Trophoblast cell (in vitro differentiated cells and primary cell): ENCODE results near the gene PANX1.

Experiments used
- DNase-seq, 2 donors: peaks; one replicate each; pipeline ENCODE4 v3.0.0-alpha.2; 2016
- H2AFZ ChIP-seq: 2 replicates; pipeline ENCODE4 v1.6.1; 2013; ENCODE audit warnings: low read length, moderate library complexity, mild to moderate bottlenecking; ENCODE audit not compliant: insufficient read depth, poor library complexity
- H2AK5ac ChIP-seq: 2 replicates; pipeline ENCODE4 v1.6.1; 2013; ENCODE audit warnings: mild to moderate bottlenecking, low read length
- H2BK120ac ChIP-seq: 2 replicates; pipeline ENCODE4 v1.6.1; 2013; ENCODE audit warnings: low read length, mild to moderate bottlenecking, moderate library complexity; ENCODE audit not compliant: insufficient read depth, poor library complexity
- H2BK12ac ChIP-seq: 2 replicates; pipeline ENCODE4 v1.6.1; 2013; ENCODE audit warnings: mild to moderate bottlenecking, low read length, moderate library complexity
- H2BK5ac ChIP-seq: 2 replicates; pipeline ENCODE4 v1.6.1; 2013; ENCODE audit warnings: low read length, low read depth, moderate library complexity, mild to moderate bottlenecking; ENCODE audit not compliant: poor library complexity
- H3K14ac ChIP-seq: 2 replicates; pipeline ENCODE4 v1.6.1; 2013; ENCODE audit warnings: mild to moderate bottlenecking, low read length
- H3K18ac ChIP-seq: 2 replicates; pipeline ENCODE4 v1.6.1; 2013; ENCODE audit warnings: mild to moderate bottlenecking, low read length
- H3K23ac ChIP-seq: 2 replicates; pipeline ENCODE4 v1.6.1; 2013; ENCODE audit warnings: low read length
- H3K27ac ChIP-seq: 2 replicates; pipeline ENCODE4 v1.5.1; 2013; ENCODE audit warnings: low read depth, mild to moderate bottlenecking, inconsistent platforms, low read length, moderate library complexity
- H3K27me3 ChIP-seq: 2 replicates; pipeline ENCODE4 v1.6.1; 2013; ENCODE audit warnings: inconsistent platforms, mild to moderate bottlenecking, low read length, moderate library complexity; ENCODE audit not compliant: insufficient read depth
- H3K36me3 ChIP-seq, 2 experiments: 1 replicate in 1 of 2; 2 replicates in 1 of 2; pipeline ENCODE4 v1.6.1; 2013; ENCODE audit warnings: low read length in 2 of 2, mild to moderate bottlenecking in 2 of 2, moderate library complexity in 1 of 2; ENCODE audit not compliant: insufficient read depth in 2 of 2, control insufficient read depth in 1 of 2
- H3K4ac ChIP-seq: 2 replicates; pipeline ENCODE4 v1.6.1; 2013; ENCODE audit warnings: low read depth, mild to moderate bottlenecking, low read length, moderate library complexity
- H3K4me1 ChIP-seq, 2 experiments: 1 replicate in 1 of 2; 2 replicates in 1 of 2; pipeline ENCODE4 v1.6.1; 2013; ENCODE audit warnings: low read length in 2 of 2, mild to moderate bottlenecking in 2 of 2, moderate library complexity in 1 of 2; ENCODE audit not compliant: insufficient read depth in 2 of 2, control insufficient read depth in 1 of 2
- H3K4me2 ChIP-seq: 2 replicates; pipeline ENCODE4 v1.6.1; 2013; ENCODE audit warnings: inconsistent platforms, mild to moderate bottlenecking, low read length, moderate library complexity
- H3K4me3 ChIP-seq: 2 replicates; pipeline ENCODE4 v1.5.1; 2013; ENCODE audit warnings: mild to moderate bottlenecking, low read depth, low read length, inconsistent platforms
- H3K79me1 ChIP-seq: one replicate; pipeline ENCODE4 v1.6.1; 2013; ENCODE audit warnings: low read length
- H3K79me2 ChIP-seq: 2 replicates; pipeline ENCODE4 v1.6.1; 2013; ENCODE audit warnings: low read length, mild to moderate bottlenecking; ENCODE audit not compliant: control insufficient read depth, insufficient read depth, poor library complexity
- H3K9ac ChIP-seq: 2 replicates; pipeline ENCODE4 v1.6.1; 2013; ENCODE audit warnings: mild to moderate bottlenecking, low read length
- H3K9me3 ChIP-seq: 2 replicates; pipeline ENCODE4 v1.6.1; 2013; ENCODE audit warnings: low read depth, mild to moderate bottlenecking, control low read depth, inconsistent platforms, low read length; ENCODE audit not compliant: insufficient read depth
- H4K12ac ChIP-seq: 2 replicates; pipeline ENCODE4 v1.6.1; 2013; ENCODE audit warnings: low read depth, mild to moderate bottlenecking, low read length, moderate library complexity
- H4K8ac ChIP-seq: 2 replicates; pipeline ENCODE4 v1.6.1; 2013; ENCODE audit warnings: low read depth, mild to moderate bottlenecking, low read length, moderate library complexity
- H4K91ac ChIP-seq: one replicate; pipeline ENCODE4 v1.6.1; 2013; ENCODE audit warnings: low read depth, mild to moderate bottlenecking, low read length, moderate library complexity
- WGBS: extraction: QIAGEN DNeasy Blood & Tissue Kit; methylation state at CpG from one replicate; pipeline ENCODE4 v1.1.7; 2013; ENCODE audit warnings: missing lambda C conversion rate; ENCODE audit not compliant: insufficient read length, insufficient coverage; ENCODE audit errors: extremely low coverage; 5-methylcytosine and 5-hydroxymethylcytosine counted together

The PANX1 gene

GRCh38 chr11:94106716-94107115 is 21.9 kb upstream of the PANX1 start:
- DNase-seq = no peak

GRCh38 chr11:94107363-94107762 is 21.3 kb upstream of the PANX1 start:
- Histone ChIP-seq H2AFZ (no peak overlapping the region), H3K4me2 (no peak overlapping the region), H3K79me2 (no peaks in the 10 kb centered on the region), H3K4me3 (no peak overlapping the region), H3K4ac (no peak overlapping the region), H3K36me3 (no peaks in the 10 kb centered on the region), H4K8ac (no peak overlapping the region), H2BK12ac (no peak overlapping the region), H3K4me1 (no peaks in the 10 kb centered on the region), H4K91ac (no peak overlapping the region), H3K79me1 (no peaks in the 10 kb centered on the region), H2BK5ac (no peak overlapping the region), H3K9me3 (no peaks in the 10 kb centered on the region), H3K27me3 (no peaks in the 10 kb centered on the region), H3K27ac (no peak overlapping the region), H4K12ac (no peak overlapping the region), H3K18ac (no peak overlapping the region), H3K14ac (no peak overlapping the region), H3K9ac (no peak overlapping the region), H3K23ac (no peak overlapping the region), H2AK5ac (no peak overlapping the region), H2BK120ac (no peak overlapping the region)
- DNase-seq = no peak
- no CpG with 5 or more reads among the region's 1 CpG for WGBS

More at GRCh38 chr11:94106716-94107115, 21.9 kb upstream of the PANX1 start:
- H2AFZ ChIP-seq = no peak overlapping the region
- no peak overlapping the region for H2BK120ac ChIP-seq
- no peaks in the 10 kb centered on the region for H3K79me1 ChIP-seq
- no peaks in the 10 kb centered on the region for H3K9me3 ChIP-seq
- H4K12ac ChIP-seq = no peak overlapping the region
- no peak overlapping the region for H3K9ac ChIP-seq
- H3K4me1 ChIP-seq = no peaks in the 10 kb centered on the region
- H2BK5ac ChIP-seq = no peak overlapping the region
- H3K18ac ChIP-seq = no peak overlapping the region
- H2BK12ac ChIP-seq = no peak overlapping the region
- H3K23ac ChIP-seq = no peak overlapping the region
- no peak overlapping the region for H3K14ac ChIP-seq
- no peaks in the 10 kb centered on the region for H3K79me2 ChIP-seq
- H3K36me3 ChIP-seq = no peaks in the 10 kb centered on the region
- no peak overlapping the region for H3K4me3 ChIP-seq
- no CpG with 5 or more reads among the region's 4 CpGs for WGBS
- no peak overlapping the region for H2AK5ac ChIP-seq
- no peak overlapping the region for H3K4ac ChIP-seq
- H3K4me2 ChIP-seq = no peak overlapping the region
- no peak overlapping the region for H3K27ac ChIP-seq
- H4K91ac ChIP-seq = no peak overlapping the region
- no peak overlapping the region for H4K8ac ChIP-seq
- H3K27me3 ChIP-seq = no peaks in the 10 kb centered on the region

DNA sequence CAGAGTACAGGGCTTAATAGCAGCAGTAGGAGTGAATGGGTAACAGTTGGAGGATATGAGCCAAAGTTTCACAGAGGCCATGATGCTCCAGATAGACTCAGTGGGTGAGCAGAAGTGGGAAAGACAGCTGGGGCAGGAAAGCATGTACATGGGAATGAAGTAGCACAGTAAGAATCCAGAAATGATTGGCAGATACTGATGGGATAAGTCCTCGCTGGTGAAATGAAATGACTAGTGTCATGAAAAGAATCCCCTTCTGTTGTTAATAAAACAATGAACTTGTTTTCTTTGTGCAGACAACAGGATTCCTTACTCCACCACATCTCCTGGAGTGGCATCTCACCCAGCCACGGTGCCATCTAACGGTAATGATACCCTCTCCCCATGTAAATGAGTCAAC is 17.4 kb upstream of the PANX1 start:
- H3K4me2 ChIP-seq = no peak overlapping the region
- H2AK5ac ChIP-seq = no peak overlapping the region
- no peak overlapping the region for H4K91ac ChIP-seq
- no peaks in the 10 kb centered on the region for H3K36me3 ChIP-seq
- H3K27me3 ChIP-seq = no peaks in the 10 kb centered on the region
- no peak overlapping the region for H3K4ac ChIP-seq
- no peak overlapping the region for H4K8ac ChIP-seq
- no peak overlapping the region for H4K12ac ChIP-seq
- H3K23ac ChIP-seq = no peak overlapping the region
- H2BK5ac ChIP-seq = no peak overlapping the region
- no CpG with 5 or more reads among the region's 3 CpGs for WGBS
- H3K4me1 ChIP-seq = no peaks in the 10 kb centered on the region
- H2BK120ac ChIP-seq = no peak overlapping the region
- H3K18ac ChIP-seq = no peak overlapping the region
- H2BK12ac ChIP-seq = no peak overlapping the region
- no peak overlapping the region for H3K27ac ChIP-seq
- no peaks in the 10 kb centered on the region for H3K79me2 ChIP-seq
- H3K4me3 ChIP-seq = no peak overlapping the region
- no peaks in the 10 kb centered on the region for H3K9me3 ChIP-seq
- no peak overlapping the region for H3K14ac ChIP-seq
- H2AFZ ChIP-seq = no peak overlapping the region
- H3K79me1 ChIP-seq = no peaks in the 10 kb centered on the region
- H3K9ac ChIP-seq = no peak overlapping the region
- no peak for DNase-seq

DNA sequence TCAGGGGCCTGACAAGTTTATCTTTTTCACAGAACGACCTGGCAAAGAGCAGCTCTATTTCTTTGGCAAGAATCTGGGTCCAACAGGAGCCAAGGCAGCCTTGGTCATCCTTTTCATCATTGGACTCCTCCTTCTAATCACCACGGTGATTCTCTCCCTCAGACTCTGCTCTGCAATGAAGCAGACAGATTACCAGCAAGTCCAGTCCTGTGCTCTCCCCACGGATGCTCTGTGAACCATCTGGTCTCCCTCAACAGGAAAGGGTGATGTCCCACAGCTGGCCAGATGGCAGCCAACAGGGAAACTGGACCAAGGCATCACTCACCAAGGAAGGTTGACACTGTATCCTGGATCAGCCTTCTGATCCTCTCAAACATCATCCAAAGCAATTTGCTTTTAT is 17.0 kb upstream of the PANX1 start:
- Histone ChIP-seq H3K27me3 (no peaks in the 10 kb centered on the region), H3K4me1 (no peaks in the 10 kb centered on the region), H2AFZ (no peak overlapping the region), H4K12ac (no peak overlapping the region), H3K4me2 (no peak overlapping the region), H3K4me3 (no peak overlapping the region), H4K91ac (no peak overlapping the region), H3K23ac (no peak overlapping the region), H3K9me3 (no peaks in the 10 kb centered on the region), H2BK12ac (no peak overlapping the region), H3K36me3 (no peaks in the 10 kb centered on the region), H4K8ac (no peak overlapping the region), H3K18ac (no peak overlapping the region), H3K79me2 (no peaks in the 10 kb centered on the region), H2AK5ac (no peak overlapping the region), H2BK120ac (no peak overlapping the region), H3K79me1 (no peaks in the 10 kb centered on the region), H2BK5ac (no peak overlapping the region), H3K27ac (no peak overlapping the region), H3K4ac (no peak overlapping the region), H3K9ac (no peak overlapping the region), H3K14ac (no peak overlapping the region)
- WGBS = no CpG with 5 or more reads among the region's 3 CpGs
- no peak for DNase-seq
